GM18517 (cell line): ENCODE results near the gene SCN2B.

Experiments used
- ATAC-seq: cut with Tn5 transposase; IDR thresholded peaks from one replicate; pipeline ENCODE4 v1.9.1; 2021; ENCODE audit warnings: mild to moderate bottlenecking, moderate library complexity; ENCODE audit not compliant: unreplicated experiment

SCN2B gene

DNA sequence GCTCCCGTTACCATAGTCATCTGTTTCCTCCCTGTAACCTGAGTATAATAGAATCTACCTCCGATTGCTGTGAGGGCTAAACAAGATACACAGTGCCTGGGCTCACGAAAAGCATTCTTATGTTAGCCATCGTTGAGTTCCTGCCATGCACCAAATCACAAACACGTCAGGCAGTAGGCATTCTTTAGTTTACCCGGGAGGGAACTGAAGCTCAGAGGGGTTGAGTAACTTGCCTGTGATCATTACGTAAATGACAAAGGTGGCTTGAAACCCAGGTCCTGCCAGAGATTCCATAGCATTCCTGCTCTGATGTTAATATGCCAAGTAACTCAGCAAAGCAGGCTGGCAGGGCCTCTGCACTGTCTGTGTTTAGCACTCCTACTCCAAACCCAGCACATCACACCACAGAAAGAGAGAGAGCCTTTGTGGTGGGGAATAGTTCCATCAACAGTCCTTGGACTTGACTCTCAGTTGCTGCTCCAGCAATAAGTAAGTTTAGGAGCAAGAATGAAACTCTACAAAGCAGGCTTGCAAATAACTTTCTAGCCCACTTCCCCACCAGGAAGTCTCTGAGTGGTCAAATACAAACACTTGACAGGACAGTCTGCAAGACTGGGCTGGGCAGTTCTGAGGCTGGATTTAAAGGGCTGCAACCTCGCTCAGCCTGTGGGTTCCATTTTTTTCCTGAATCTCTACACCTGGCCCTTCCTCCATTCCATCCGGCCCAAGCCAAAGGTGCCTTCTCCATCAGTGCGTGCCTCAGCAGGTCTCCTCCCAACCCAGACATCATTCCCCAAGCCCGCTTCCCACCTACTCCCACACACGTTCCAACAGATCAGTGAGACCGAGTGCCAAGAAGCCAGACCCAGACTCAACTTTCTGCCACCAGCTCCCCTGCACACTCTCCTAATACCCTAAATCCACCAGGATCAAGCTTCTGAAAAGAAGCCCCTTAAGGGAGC lies 1.1 kb downstream of the SCN2B start:
- ATAC-seq = no peak

DNA sequence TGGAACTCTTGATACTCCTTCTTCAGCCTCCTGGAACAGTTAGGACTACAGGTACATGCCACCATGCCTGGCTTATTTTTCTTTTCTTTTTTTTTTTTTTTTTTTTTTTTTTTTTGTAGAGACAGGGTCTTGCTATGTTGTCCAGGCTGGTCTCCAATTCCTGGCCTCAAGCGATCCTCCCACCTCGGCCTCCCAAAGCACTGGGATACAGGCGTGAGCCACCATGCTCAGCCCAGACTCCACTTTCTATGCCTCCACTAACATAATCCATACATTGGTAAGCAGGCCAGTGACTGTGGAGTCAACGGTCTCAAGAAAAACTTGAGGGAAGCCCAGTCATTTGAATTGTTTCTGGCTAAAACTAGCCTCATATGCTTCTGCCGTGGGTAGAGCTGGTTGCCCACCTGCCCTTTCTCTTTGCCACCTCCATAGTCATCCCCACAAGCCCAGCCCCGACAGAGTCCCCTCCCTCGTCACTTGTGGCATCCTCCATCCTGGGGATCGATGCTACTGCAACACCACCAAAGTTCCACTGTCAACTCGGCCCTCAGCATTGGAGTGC lies 2.4 kb downstream of the SCN2B start:
- no peak for ATAC-seq

DNA sequence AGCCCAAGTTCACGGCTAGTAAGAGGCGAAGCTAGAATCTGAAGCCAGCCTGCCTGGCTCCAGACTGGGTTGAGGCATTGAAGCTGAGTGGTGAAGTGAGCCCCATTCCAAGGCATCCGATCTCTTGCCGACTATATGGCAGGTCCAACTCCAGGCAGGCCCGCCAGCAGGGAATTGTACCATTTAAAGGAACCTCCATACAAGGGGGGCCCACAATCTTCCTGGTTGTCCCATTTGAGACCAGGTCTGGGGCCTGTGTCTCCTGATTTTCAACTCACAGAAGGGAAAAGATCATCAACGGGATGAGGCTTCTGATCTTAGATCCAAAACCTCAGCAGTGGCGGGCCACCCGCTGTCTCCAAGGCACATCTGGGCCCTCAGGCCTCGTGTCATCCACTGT lies 4.1 kb downstream of the SCN2B start:
- ATAC-seq = no peak

DNA sequence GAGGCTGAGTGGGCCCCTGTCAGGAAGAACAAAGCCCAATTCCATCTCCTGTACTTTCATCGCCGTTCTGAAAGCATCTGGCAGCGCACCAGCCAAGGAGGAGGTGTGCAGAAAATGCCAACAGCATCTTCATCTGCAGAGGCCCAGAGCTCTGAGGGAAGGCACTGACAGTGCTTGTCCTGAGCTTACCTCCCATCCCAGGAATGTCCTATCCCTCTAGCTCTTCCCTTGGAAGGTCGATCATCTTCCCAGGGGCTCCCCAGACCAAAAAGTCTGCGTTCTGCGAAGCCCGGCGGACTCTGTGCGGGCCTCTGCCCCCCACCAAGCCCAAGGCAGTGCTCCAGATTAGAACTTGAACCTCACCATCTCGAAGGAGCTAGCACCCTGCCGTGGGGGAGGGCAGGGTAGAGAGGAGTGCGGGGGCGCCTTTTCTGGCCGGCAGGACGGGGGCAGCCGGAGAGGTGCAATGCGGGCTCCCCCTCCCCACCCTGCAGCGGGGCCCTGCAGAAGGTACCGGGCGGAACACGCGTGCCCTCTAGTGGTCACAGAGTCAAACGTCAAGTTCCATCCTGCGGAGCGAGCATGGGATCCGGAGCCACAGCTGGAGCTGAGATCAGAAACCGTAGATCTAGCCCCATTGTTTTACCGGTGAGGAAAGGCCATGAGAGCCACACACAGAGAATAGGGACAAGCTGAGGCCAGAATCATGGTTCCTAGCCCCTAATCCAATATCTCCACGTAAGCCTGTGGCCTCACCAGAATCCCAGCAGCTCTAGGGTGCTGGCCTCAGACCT lies 5.0 kb downstream of the SCN2B start:
- ATAC-seq = no peak

DNA sequence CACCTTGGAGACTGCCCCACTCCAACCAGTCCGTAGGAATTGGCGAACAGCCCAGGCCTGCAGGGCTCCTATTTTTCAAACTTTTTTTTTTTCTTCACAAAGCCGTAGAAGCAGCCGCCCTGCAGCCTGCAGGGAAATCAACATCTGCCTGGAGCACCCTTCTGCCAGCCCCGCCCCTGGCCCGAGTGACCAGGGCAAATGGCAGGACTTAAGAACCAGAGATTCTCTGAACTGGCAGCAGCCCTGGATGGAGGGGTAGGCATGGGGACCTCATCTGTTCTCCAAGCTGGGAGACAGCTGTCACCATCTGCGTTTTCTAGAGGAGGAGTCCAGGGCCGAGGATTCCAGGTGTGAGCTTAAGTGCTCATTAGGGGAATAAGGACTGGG lies 5.6 kb downstream of the SCN2B start:
- ATAC-seq = no peak

DNA sequence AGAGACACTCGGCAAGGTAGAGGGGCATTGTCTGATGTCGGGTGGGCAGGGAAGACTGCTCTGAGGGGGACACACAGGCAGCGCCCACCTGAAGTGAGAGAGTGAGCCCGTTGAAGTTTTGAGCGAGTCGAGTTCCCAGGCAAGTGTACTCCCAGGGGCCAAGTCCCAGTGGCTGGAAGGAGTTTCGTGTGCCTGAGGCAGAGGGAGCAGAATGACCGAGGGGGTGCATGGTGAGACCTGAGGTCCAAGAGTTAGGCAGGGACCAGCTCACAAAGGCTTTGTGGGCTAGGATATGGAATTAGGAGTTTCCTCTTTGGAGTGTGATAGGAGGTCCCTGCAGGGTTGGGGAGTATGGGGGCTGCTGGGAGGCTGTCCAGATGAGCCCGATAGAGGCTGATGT lies 6.2 kb downstream of the SCN2B start:
- no peak for ATAC-seq

DNA sequence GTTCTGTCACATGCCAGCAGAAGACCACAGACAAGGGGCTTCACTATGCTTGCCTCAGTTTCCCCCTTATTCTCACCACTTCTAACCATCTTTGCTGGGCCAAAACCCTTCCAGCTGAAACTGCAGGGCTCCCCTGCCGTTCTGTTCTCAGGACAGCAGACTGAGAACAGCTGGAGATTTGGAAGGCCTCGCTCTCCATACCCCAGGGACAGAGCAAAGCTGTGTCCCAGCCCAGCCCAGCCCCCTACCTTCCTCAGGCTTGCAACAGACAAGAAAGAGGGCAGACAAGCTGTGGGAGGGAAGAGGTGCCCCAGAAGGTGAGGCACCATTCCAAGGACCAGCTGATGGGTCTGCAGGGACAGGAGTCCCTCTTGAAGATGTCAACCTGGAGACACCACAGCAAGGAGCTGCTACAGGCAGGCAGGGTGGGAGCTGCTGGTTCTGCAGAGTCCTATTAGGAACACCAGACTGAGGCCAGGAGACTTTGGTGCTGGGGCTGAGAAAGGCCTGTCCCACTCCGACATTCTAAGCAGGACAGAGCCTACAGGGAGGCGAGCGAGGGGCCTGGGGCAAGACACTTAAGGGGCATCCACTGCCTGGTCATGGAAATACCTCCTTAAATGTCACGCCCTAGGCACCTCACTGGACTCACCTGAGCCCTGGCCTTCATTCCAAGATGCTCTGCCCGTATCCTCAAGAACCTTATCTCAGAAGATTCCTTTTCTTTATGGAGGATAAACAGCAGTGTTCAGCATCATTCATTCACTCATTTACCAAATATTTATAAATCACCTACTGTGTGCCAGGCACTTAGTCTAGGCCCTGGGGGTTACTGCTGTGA lies 6.9 kb downstream of the SCN2B start:
- ATAC-seq = no peak

DNA sequence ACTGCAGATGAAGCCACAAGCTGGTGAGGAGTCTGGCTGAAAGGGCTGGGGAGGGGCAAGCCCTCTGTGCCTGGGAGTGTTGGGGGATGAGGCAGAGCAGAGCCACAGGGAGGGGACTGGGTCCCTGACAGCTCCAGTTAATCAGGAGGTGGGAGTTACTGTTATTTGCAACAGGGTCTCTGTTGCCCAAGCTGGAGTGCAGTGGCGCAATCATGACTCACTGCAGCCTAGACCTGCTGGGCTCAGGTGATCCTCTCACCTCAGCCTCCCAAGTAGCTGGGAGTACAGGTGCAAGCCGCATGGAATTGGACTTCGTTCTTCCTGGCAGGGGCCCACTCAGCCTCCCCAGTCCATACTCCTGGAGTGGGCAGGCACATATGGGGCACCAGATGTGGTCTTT lies 7.7 kb downstream of the SCN2B start:
- no peak for ATAC-seq

DNA sequence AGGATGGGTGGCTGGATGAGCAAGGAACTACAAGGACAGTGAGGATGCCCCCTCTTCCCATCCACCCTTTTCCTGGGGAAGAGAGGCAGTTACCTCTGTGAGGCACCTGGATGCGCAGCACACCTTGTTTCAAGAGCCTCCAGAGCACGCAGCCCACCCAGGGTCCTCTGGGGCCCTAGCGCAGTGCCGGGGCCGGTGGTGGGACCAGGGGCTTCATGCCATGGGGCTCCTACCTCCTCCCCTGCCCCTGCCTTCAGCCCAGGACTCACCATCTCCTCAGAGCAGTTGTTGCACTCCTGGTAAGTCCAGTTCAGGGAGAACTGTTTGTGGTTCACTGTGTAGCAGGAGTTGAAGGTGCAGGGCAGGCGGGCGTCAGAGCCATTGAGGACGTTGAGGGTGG lies 8.1 kb downstream of the SCN2B start:
- ATAC-seq = no peak

DNA sequence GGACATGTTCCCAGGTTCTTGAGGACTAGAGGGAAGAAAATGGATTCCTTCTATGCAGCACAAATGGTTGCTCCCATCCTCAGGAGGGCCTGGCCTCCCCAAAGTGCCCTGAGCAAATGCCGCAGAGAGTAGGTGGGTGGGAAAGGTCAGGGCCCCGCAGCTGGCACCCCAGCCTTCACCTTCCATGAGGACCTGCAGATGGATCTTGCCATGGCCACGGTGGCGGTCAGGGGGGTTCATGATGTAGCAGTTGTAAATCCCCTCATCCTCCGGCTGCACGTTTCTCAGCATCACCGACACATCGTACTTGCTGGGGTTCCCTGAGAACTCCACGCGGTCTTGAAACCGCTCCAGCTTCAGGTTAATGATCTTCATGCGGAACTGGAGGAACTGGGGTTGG lies 8.5 kb downstream of the SCN2B start:
- no peak for ATAC-seq

DNA sequence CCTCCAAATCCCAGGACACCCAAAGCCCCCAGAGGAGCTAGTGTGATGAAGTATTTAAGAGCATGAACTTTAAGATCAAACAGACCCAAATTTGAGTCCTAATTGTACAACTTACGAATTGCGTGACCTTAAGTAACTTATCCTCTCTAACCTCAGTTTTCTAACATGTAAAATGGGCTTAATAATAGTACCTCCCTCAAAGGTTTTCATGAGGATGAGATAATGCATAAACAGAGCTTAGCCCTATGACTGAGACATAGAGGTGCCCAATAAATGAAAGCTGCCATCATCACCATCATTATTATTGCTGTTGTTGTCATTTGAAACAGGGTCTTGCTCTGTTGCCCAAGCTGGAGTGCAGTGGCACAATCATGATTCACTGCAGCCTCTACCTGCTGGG lies 9.2 kb downstream of the SCN2B start:
- ATAC-seq = no peak

DNA sequence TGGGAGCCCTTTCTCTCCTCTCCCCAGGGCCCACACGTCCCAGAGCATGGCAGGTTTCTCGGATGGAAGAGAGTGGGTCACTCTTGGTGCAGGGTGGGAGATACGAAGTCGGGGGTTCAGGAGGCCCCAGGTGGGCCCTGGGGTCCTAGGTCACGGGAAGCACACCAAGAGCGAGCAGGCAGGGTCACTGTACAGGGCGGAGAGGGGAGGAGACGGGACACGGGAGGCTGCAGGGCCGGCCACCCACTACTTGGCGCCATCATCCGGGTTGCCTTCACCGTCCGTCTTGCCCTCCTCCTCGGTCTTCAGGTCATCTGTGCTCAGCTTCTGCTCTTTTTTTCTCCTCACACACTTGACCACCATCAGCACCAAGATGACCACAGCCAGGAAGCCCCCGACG lies 9.8 kb downstream of the SCN2B start:
- no peak for ATAC-seq

DNA sequence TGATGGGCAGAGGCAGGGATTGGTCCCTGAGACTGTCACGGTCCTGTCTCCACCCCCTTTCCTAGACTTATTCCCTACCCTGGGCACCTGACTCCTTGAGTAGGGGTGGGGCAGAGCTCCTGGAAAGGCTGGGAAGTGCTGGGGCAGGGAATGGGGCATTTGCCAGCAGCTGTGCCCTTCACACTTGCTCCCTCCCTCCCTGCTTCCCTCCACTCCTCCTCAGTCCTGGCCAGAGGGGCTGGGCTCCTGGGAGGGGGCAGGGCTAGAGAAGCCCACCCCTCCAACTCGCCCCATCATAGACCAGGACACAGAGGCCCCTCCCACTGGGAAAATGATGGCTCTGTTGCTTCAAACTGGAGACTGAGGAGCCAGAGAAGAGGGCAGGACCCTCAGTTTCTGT lies 11.6 kb downstream of the SCN2B start:
- no peak for ATAC-seq

DNA sequence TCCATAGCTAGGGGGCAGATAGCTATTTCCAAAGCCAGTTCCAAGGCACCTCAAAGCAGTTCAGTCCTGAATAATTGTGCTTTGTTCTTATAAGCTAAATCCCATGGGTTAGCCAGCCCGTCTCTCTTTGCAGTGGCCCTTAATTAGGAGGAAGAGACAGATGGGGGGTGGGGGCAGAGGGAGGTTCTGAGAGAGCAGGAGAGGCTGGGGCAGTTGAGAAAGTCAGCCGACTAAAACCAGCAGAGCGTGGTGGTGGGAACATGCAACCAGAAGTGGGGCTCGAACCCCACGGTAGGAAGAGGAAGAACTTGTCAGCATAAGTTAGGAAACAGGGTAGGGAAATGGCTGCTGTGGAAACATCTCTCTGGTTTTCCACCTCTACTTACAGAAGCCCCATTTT lies 12.9 kb downstream of the SCN2B start:
- no peak for ATAC-seq

DNA sequence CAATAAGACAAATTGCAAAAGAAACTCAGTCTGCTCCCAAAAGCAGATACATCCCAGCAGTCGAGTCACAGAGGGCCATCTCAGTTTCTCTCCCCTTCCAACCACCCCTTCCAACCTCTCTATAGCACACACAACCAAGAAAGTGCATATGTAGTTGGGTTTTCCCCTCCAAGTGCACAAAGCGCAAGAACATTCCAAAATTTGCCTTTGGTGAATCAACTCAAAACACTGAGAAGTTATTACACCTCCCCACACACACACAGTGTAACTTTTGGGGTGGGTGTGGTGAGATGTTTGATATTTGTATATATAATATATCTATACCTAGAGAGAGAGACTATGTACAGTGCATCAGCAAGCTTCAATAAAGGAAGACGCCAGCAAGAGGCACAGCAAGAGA lies 13.6 kb downstream of the SCN2B start:
- ATAC-seq = no peak

DNA sequence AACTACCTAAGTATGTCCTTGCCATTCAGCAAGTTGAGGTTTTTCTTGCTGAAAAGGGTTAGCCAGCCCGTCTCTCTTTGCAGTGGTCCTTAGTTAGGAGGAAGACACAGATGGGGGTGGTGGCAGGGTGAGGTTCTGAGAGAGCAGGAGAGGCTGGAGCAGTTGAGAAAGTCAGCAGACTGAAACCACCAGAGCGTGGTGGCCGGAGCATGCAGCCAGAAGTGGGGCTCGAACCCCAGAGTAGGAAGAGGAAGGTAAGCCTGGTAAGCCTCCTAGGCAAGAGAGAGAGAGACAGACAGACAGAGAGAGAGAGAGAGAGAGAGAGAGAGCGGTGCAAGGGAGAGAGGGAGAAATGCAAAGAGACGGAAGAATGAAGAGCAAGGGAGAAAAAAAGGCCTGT lies 14.7 kb downstream of the SCN2B start:
- no peak for ATAC-seq

DNA sequence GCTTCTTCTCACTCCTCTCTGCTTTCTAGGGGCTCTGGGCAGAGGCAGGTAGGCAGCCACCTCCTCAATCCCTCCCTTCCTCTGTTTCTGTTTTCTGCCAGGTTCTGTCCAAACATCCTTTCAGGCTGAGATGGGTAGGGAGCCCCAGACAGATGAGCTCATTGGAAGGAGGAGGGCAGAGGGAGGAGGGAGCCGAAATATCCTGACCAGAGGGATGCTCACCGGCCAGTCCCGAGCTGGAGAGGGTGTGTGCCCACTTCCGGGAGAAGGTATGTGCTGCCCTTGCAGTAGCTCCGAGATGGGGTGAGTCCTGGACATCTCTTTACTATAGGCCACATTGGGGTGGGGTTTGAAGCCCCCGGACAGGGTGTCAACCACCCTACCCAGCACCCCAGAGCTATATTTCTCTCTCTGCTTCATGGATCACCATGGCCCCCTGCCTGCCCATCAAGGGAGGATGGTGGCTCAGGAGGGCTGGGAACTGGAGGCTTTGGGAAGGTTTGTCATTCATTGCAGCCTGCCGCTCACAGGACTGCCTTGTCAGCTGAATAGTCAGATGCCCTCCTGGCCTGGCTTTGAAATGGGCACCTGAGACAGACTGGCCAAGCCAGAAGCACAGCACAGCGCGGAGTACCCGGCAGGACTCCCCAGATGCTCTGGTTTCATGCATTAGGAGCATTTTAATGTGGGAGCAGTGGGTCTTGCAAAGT lies 19.1 kb downstream of the SCN2B start:
- no peak for ATAC-seq

DNA sequence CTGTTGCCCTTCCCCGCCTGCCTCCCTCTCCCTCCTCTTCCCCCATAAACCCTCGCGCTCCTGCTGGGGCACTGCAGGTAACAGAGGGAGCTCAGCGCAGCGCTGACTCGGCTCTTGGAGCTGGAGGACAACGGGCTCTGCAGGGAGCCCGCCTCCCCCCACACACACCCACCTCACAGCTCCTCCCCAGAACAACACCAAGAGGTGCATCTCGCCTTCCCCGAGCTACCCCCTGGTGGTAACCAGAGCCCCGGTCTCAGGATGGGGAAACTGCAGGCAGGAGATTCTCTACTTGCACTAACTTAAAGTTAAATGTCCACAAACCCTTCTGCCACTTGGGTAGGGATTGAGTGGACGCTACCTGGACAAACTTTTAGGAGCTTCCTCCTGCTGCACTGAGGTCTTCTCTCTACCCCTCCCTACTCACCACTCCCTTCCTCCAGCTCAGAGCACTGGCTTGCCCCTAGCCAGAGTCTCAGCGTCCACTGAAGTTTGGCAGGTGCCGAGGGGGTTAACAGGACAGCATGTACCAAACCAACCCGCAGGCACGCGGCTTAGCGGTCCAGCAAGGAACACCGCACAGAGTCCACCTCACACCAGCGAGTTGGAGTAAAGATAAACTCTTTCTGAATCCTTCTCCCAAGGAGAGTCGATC lies 19.8 kb downstream of the SCN2B start:
- ATAC-seq = no peak

DNA sequence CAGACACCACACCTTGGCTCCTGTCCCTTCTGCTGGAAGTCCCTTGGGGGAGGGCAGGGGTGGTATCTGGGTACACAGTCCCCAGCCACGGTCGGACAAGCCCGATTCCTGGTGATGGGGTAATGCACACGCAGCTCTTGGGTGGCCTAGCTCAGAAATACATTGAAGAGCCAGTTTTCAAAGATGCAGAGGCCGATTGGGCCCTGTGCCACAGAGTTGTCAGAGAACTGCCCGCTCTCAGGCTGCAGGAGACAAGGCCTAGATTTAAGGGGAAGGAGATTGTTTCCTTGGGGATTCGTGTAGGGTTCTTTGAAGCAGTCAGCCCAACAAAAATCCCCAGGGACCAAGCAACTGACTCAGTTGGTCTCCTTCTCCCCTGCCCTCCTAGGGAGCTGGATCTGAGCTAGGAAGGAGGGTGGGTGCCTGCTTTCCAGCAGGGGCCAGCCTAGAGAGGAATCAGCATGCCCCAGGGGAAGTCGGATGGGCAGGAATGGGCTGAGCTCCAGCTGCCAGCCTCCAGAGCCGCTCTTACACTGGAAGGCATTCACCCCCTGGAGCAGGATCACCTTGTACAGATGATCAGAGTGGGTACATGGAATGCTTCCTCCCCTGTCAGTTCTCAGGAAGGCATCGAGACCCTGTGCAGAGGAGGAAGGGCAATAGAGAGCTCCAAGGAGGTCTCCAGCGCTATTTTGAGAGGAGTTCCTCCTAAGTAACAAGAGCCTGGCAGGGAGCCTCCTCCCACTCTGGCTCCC lies 20.5 kb downstream of the SCN2B start:
- ATAC-seq = no peak
